Measurements from ENCODE around the gene LIME1.

Gene LIME1, protein sequence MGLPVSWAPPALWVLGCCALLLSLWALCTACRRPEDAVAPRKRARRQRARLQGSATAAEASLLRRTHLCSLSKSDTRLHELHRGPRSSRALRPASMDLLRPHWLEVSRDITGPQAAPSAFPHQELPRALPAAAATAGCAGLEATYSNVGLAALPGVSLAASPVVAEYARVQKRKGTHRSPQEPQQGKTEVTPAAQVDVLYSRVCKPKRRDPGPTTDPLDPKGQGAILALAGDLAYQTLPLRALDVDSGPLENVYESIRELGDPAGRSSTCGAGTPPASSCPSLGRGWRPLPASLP

GRCh38 chr20:63735859-63736718 lies at the start of gene LIME1:
Gene LIME1, plus strand, starts transcription at chr20:63736664. Its CDS starts 886 bp downstream, at chr20:63737550.
- no peak for DNase-seq (ENCODE audit: low read depth in 2 of 2)
- TF ChIP-seq CTCF (IDR thresholded peaks at IDR 0.05; ENCODE audit: low read depth, low read length): no peak
- H3K4me3 ChIP-seq (replicated peaks in 1 of 2; ENCODE audit: low read depth in 2 of 2, low read length in 2 of 2): no peak within 1 kb of the TSS

GRCh38 chr20:63687419-63688178 lies 48.9 kb upstream of the LIME1 start:
- no peak overlapping the region for H3K4me3 ChIP-seq (replicated peaks in 1 of 2; ENCODE audit: low read depth in 2 of 2, low read length in 2 of 2)
- TF ChIP-seq CTCF (IDR thresholded peaks at IDR 0.05; ENCODE audit: low read depth, low read length): no peak
- DNase-seq (ENCODE audit: low read depth in 2 of 2): no peak

GRCh38 chr20:63688228-63689045 lies 48.0 kb upstream of the LIME1 start:
- no peak for DNase-seq (ENCODE audit: low read depth in 2 of 2)
- no peak overlapping the region for H3K4me3 ChIP-seq (replicated peaks in 1 of 2; ENCODE audit: low read depth in 2 of 2, low read length in 2 of 2)
- no peak for TF ChIP-seq CTCF (IDR thresholded peaks at IDR 0.05; ENCODE audit: low read depth, low read length)

DNA sequence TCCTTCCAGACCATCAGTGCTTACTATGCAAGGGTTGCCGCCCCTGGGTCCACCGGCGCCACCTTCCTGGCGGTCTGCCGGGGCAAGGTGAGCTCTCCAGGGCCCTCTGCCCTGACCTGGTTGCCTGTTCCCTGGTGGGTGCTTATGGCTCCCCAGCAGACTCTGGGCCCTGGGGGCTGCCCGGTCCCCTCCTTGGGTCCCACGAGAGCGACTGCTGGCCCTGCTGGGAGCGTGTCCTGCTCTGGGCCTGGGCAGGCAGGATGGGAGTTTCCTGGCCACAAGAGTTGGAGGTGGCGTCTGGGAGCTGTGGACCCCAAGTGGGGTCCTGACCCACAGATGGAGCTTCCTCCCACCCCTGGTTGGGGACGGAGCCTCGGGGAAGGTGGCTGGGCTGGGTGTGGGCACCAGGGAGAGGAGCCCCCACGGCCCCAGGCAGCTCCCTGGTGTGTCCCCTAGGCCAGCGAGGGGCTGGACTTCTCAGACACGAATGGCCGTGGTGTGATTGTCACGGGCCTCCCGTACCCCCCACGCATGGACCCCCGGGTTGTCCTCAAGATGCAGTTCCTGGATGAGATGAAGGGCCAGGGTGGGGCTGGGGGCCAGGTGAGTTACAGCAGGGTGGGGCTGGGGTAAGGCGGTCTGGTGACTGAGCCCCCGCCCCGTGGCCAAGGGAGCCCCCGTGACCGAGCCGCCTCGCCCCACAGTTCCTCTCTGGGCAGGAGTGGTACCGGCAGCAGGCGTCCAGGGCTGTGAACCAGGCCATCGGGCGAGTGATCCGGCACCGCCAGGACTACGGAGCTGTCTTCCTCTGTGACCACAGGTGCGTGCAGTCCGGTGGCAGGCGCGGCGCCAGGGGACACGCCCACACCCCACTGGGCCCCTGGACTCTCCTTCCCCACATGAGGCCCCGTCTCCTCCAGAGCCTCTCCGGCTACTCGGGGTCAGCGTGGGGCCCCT lies 47.1 kb upstream of the LIME1 start:
- no peak overlapping the region for H3K4me3 ChIP-seq (replicated peaks in 1 of 2; ENCODE audit: low read depth in 2 of 2, low read length in 2 of 2)
- no peak for TF ChIP-seq CTCF (IDR thresholded peaks at IDR 0.05; ENCODE audit: low read depth, low read length)
- DNase-seq (ENCODE audit: low read depth in 2 of 2): no peak

DNA sequence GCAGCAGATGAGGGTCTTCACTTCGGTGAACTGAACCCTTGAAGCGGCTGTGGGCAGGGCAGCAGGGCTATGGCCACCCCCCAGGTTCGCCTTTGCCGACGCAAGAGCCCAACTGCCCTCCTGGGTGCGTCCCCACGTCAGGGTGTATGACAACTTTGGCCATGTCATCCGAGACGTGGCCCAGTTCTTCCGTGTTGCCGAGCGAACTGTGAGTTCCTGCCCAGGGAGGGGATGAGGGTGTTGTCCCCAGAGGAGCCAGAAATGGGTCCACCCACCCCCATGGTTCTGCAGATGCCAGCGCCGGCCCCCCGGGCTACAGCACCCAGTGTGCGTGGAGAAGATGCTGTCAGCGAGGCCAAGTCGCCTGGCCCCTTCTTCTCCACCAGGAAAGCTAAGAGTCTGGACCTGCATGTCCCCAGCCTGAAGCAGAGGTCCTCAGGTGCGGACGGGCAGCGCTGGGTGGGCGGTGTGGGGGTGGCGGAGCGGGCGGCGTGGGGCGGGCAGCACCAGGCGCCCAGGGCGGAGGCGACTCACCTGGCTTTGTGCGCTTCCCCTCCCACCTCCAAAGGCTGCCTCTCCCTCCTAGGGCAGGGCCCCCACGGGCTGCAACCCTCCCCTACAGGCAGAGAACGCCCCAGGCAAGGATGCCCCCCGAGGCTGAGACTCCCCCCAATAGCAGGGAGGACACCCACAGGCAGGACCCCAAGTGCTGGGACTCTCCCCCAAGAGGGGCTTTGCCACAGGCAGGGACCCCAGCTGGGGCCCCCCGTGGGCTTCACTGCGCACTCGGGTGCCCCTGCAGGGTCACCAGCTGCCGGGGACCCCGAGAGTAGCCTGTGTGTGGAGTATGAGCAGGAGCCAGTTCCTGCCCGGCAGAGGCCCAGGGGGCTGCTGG lies 46.2 kb upstream of the LIME1 start:
- TF ChIP-seq CTCF (IDR thresholded peaks at IDR 0.05; ENCODE audit: low read depth, low read length): no peak
- no peak overlapping the region for H3K4me3 ChIP-seq (replicated peaks in 1 of 2; ENCODE audit: low read depth in 2 of 2, low read length in 2 of 2)
- no peak for DNase-seq (ENCODE audit: low read depth in 2 of 2)

Measured in cardiac fibroblast (primary cell).